Loucy (cell line): ENCODE measurements around the gene RILPL2.

Experiments used
- H2AFZ ChIP-seq: fragments of 200-600 bp; sonication (generic); 2 replicates; pipeline ENCODE4 v1.6.0; 2016; ENCODE audit warnings: antibody characterized with exemption, mild to moderate bottlenecking, low read length, moderate library complexity
- H3F3A ChIP-seq: fragments of 200-600 bp; 2 replicates; pipeline ENCODE4 v1.6.0; 2016; ENCODE audit warnings: antibody characterized with exemption, low read depth, mild to moderate bottlenecking
- H3K27me3 ChIP-seq: fragments of 200-600 bp; sonication (generic); 2 replicates; pipeline ENCODE4 v1.6.1; 2014; ENCODE audit warnings: low read length, mild to moderate bottlenecking; ENCODE audit not compliant: insufficient read depth, poor library complexity, severe bottlenecking
- H3K36me3 ChIP-seq: fragments of 200-600 bp; sonication (generic); 2 replicates; pipeline ENCODE4 v1.6.1; 2016; ENCODE audit warnings: low read length; ENCODE audit not compliant: insufficient read depth
- H3K4me1 ChIP-seq: fragments of 200-600 bp; sonication (generic); 2 replicates; pipeline ENCODE4 v1.5.1; 2014; ENCODE audit warnings: low read length, mild to moderate bottlenecking; ENCODE audit not compliant: insufficient read depth, poor library complexity, severe bottlenecking
- H3K4me2 ChIP-seq: fragments of 200-600 bp; sonication (generic); 2 replicates; pipeline ENCODE4 v1.6.0; 2014; ENCODE audit warnings: antibody characterized with exemption, low read length, low read depth, mild to moderate bottlenecking; ENCODE audit not compliant: poor library complexity, severe bottlenecking
- H3K4me3 ChIP-seq: fragments of 200-600 bp; sonication (generic); 2 replicates; pipeline ENCODE4 v1.5.1; 2014; ENCODE audit warnings: low read length, mild to moderate bottlenecking, mixed read lengths; ENCODE audit not compliant: poor library complexity, severe bottlenecking
- H3K79me2 ChIP-seq: fragments of 200-600 bp; sonication (generic); 2 replicates; pipeline ENCODE4 v1.6.1; 2014; ENCODE audit warnings: low read length; ENCODE audit not compliant: insufficient read depth
- H3K9ac ChIP-seq: fragments of 200-600 bp; sonication (generic); 2 replicates; pipeline ENCODE4 v1.6.0; 2014; ENCODE audit warnings: mild to moderate bottlenecking, low read depth, low read length, moderate library complexity; ENCODE audit not compliant: poor library complexity, severe bottlenecking
- H3K9me2 ChIP-seq: fragments of 200-600 bp; sonication (generic); replicated peaks from 2 replicates; pipeline ENCODE4 v1.6.1; 2016; ENCODE audit warnings: low read depth, low read length, mixed read lengths
- H3K9me3 ChIP-seq: fragments of 200-600 bp; sonication (generic); 2 replicates; pipeline ENCODE4 v1.6.1; 2014; ENCODE audit warnings: mild to moderate bottlenecking, antibody characterized with exemption, low read length, low read depth; ENCODE audit not compliant: insufficient read depth
- H4K20me1 ChIP-seq: fragments of 200-600 bp; sonication (generic); 2 replicates; pipeline ENCODE4 v1.6.0; 2014; ENCODE audit warnings: antibody characterized with exemption, low read length, mild to moderate bottlenecking; ENCODE audit not compliant: insufficient read depth, poor library complexity, severe bottlenecking
- EZH2phosphoT487 ChIP-seq: fragments of 200-600 bp; IDR thresholded peaks from 2 replicates; pipeline ENCODE4 v1.6.1; 2018; ENCODE audit warnings: antibody characterized with exemption, mild to moderate bottlenecking, moderate library complexity, borderline replicate concordance
- TF ChIP-seq, protein P1 (sequence below): fragments of 200-600 bp; sonication (generic); conservative IDR thresholded peaks from 2 replicates; pipeline ENCODE4 v1.5.1; 2014; ENCODE audit warnings: mild to moderate bottlenecking, antibody characterized with exemption, low read length

Gene RILPL2

GRCh38 chr12:123396954-123397353, 39.5 kb downstream of the RILPL2 start:
- peaks cover 50% of the 10 kb centered on the region; the same call in 1 of the 2 replicates for H3K36me3 ChIP-seq
- H3F3A ChIP-seq, result no peaks in the 10 kb centered on the region
- peaks cover 49% of the 10 kb centered on the region; the same call in 1 of the 2 replicates for H3K79me2 ChIP-seq

GRCh38 chr12:123396543-123396942, 39.9 kb downstream of the RILPL2 start:
- Histone ChIP-seq H3K9ac (no peak overlapping the region), H3F3A (no peaks in the 10 kb centered on the region), H3K36me3 (peaks cover 52% of the 10 kb centered on the region; the same call in 1 of the 2 replicates), H3K79me2 (peaks cover 50% of the 10 kb centered on the region; the same call in 1 of the 2 replicates), H2AFZ (no peak overlapping the region), H3K4me2 (no peak overlapping the region), H3K4me1 (peaks cover 5% of the 10 kb centered on the region), H3K27me3 (no peaks in the 10 kb centered on the region), H3K9me2 (no peaks in the 10 kb centered on the region), H3K4me3 (no peak overlapping the region), H3K9me3 (no peaks in the 10 kb centered on the region), H4K20me1 (peaks cover 8% of the 10 kb centered on the region)
- TF ChIP-seq EZH2phosphoT487, result no peak
- TF ChIP-seq, protein P1, sequence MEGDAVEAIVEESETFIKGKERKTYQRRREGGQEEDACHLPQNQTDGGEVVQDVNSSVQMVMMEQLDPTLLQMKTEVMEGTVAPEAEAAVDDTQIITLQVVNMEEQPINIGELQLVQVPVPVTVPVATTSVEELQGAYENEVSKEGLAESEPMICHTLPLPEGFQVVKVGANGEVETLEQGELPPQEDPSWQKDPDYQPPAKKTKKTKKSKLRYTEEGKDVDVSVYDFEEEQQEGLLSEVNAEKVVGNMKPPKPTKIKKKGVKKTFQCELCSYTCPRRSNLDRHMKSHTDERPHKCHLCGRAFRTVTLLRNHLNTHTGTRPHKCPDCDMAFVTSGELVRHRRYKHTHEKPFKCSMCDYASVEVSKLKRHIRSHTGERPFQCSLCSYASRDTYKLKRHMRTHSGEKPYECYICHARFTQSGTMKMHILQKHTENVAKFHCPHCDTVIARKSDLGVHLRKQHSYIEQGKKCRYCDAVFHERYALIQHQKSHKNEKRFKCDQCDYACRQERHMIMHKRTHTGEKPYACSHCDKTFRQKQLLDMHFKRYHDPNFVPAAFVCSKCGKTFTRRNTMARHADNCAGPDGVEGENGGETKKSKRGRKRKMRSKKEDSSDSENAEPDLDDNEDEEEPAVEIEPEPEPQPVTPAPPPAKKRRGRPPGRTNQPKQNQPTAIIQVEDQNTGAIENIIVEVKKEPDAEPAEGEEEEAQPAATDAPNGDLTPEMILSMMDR, result no peak

More at GRCh38 chr12:123396954-123397353, 39.5 kb downstream of the RILPL2 start:
- Histone ChIP-seq H3K9ac (no peak overlapping the region), H3K9me3 (no peaks in the 10 kb centered on the region), H2AFZ (no peak overlapping the region), H3K4me2 (no peak overlapping the region), H3K9me2 (no peaks in the 10 kb centered on the region), H4K20me1 (peaks cover 8% of the 10 kb centered on the region), H3K27me3 (no peaks in the 10 kb centered on the region), H3K4me3 (no peak overlapping the region), H3K4me1 (peaks cover under 1% of the 10 kb centered on the region)
- TF ChIP-seq, protein P1, result no peak
- TF ChIP-seq EZH2phosphoT487, result no peak

DNA sequence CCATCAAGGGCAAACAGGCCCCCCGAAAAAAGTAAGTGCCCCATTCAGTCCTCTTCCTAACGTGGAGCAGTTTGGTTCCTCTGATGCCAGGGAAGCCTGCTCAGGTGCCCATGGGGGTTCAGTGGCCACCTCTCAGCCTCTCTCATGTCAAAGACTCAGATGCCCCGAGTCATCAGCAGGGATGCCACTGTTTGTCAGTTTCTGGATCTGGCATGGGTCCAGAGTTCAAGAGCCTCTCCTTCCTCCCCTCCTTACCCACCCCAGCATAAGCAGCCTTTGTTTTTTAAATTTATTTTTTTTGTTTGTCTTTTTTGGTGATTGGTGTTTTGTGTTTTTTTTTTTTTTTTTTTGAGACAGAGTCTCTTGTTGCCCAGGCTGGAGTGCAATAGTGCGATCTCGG, 41.2 kb downstream of the RILPL2 start:
- no peak overlapping the region for H3K9ac ChIP-seq
- H3K4me1 ChIP-seq, result peaks cover 14% of the 10 kb centered on the region
- no peak overlapping the region for H2AFZ ChIP-seq
- TF ChIP-seq EZH2phosphoT487, result no peak
- TF ChIP-seq, protein P1, result no peak
- no peak overlapping the region for H3K4me3 ChIP-seq
- no peaks in the 10 kb centered on the region for H3F3A ChIP-seq
- no peak overlapping the region for H3K4me2 ChIP-seq
- no peaks in the 10 kb centered on the region for H3K9me3 ChIP-seq
- H3K9me2 ChIP-seq, result no peaks in the 10 kb centered on the region
- peaks cover 16% of the 10 kb centered on the region for H4K20me1 ChIP-seq
- H3K79me2 ChIP-seq, result peaks cover 63% of the 10 kb centered on the region
- no peaks in the 10 kb centered on the region for H3K27me3 ChIP-seq
- H3K36me3 ChIP-seq, result peaks cover 62% of the 10 kb centered on the region; the same call in 1 of the 2 replicates
